Measurements from ENCODE around the gene BNIP1.

- TF ChIP-seq GATA2 (IDR thresholded peaks at IDR 0.05; ENCODE audit: low read depth, low read length) (no peak), GATA3 (IDR thresholded peaks at IDR 0.05; ENCODE audit: low read depth, low read length) (no peak)
Observed at GRCh38 chr5:173140769-173141168, 3.6 kb upstream of the BNIP1 start.
